Fibroblast of mammary gland (primary cell): ENCODE results near the gene ACYP2.
A peak's percentile ranks its signal among the peaks of the same experiment; 100 is the strongest.
"Not testable (repeated sequence)": the region's sequence is repeated elsewhere in the genome, so short reads cannot be mapped to it uniquely, and the experiment has no call there.

Source experiments
- DNase-seq: peaks from one replicate; pipeline ENCODE4 v3.0.0-alpha.2; 2010; ENCODE audit warnings: low read depth
- H3K4me3 ChIP-seq: 2 replicates; pipeline ENCODE4 v1.5.1; 2011; ENCODE audit warnings: low read depth, mild to moderate bottlenecking, low read length, moderate library complexity; ENCODE audit not compliant: control insufficient read depth
- TF ChIP-seq, protein P1 (sequence below): conservative IDR thresholded peaks from 2 replicates; pipeline ENCODE4 v1.5.1; 2011; ENCODE audit warnings: low read depth, low read length, inconsistent platforms; ENCODE audit not compliant: control insufficient read depth, insufficient read depth

ACYP2 gene

DNA sequence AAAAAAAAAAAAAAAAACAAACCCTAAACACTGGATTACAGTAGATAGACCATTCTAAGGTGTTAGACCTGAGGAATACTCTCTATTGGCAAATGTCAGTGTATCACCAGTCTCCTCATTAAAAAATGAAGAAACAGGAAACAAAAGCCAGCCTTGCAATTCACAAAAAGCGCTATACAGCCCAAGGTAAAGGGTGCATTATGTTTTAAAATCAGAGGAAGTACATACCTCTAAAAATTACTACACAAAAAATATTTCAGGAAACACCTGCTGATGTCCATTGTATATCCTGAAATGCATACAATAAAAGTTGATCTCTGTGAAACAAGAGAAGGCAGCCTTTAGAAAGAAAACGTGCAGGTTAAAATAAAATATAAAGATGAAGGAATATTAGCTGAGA, 195.5 kb downstream of the ACYP2 start:
- TF ChIP-seq, protein P1, sequence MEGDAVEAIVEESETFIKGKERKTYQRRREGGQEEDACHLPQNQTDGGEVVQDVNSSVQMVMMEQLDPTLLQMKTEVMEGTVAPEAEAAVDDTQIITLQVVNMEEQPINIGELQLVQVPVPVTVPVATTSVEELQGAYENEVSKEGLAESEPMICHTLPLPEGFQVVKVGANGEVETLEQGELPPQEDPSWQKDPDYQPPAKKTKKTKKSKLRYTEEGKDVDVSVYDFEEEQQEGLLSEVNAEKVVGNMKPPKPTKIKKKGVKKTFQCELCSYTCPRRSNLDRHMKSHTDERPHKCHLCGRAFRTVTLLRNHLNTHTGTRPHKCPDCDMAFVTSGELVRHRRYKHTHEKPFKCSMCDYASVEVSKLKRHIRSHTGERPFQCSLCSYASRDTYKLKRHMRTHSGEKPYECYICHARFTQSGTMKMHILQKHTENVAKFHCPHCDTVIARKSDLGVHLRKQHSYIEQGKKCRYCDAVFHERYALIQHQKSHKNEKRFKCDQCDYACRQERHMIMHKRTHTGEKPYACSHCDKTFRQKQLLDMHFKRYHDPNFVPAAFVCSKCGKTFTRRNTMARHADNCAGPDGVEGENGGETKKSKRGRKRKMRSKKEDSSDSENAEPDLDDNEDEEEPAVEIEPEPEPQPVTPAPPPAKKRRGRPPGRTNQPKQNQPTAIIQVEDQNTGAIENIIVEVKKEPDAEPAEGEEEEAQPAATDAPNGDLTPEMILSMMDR, result no peak
- no peak overlapping the region for H3K4me3 ChIP-seq
- no peak for DNase-seq

GRCh38 chr2:54313147-54313546, 197.7 kb downstream of the ACYP2 start:
- DNase-seq, result no peak
- H3K4me3 ChIP-seq, result no peak overlapping the region
- TF ChIP-seq, protein P1, result no peak

DNA sequence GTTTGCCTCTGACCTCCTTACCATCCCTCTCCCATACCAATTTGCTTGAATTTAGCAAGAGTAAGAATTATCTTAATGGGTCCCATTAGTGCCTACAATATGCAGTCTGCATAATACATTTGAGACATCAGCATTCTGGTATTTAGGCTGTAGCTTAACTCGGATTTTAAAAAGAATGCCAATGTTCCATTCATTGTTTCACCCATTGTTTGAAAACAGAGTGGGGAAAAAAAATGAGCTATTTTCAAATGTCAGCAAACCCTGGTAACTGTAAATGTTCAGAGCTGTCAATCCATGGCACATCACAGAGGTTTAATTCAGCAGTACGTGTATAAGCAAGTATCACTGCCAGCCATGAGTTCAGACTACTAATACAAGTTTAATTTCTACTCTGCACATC, 202.6 kb downstream of the ACYP2 start:
- no peak for DNase-seq
- TF ChIP-seq, protein P1, result no peak
- no peak overlapping the region for H3K4me3 ChIP-seq

DNA sequence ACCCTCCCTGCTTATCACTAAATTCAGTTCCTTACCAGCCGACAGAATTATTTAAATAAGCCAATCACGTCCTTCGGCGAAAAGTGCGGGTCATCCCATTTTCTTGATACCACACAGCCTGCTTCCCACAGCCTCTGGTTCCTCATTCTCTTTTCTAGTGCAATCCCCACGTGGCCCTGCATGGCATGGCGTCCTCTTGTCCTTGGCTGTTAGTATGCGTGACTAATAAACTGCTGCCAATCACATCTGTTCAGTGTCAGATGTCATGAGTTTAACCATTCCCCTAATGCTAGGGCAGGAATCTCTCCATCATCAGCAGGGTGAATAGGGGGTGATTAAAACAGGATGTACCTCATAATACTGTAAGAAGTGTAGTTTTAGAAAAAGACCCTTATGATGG, 203.4 kb downstream of the ACYP2 start:
- TF ChIP-seq, protein P1, result no peak
- no peak for DNase-seq
- H3K4me3 ChIP-seq, result no peak overlapping the region

DNA sequence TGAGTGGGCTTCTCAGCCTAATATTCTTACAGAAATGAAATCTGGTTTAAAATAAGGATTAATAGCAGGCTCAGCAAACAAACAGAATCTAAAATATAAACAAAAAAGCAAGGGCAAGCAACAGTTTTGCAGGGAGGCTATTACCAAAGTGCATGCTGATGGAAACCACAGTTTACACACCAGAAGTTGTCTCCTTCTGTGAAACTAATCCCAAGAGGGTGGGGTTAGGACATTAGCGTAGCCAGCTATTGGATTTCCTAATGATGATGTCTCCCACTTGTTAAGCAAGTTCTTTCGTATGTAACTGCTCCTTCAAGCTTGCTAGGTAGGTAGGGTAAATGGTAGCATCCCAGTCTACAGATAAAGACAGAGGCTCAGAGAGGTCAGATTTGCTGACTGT, 205.6 kb downstream of the ACYP2 start:
- TF ChIP-seq, protein P1, result no peak
- DNase-seq, result peak; percentile 41
- no peak overlapping the region for H3K4me3 ChIP-seq

DNA sequence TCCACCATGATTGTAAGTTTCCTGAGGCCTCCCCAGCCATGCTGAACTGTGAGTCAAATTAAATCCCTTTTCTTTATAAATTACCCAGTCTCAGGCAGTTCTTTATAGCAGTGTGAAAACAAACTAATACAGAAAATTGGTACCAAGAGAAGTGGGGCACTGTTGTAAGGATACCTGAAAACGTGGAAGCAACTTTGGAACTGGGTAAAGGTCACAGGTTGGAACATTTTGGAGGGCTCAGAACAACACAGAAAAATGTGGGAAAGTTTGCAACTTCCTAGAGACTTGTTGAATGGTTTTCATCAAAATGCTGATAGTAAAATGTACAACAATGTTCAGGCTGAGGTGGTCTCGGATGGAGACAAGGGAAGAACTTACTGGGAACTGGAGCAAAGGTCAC, 209.1 kb downstream of the ACYP2 start:
- DNase-seq, H3K4me3 ChIP-seq: not testable (repeated sequence)

- TF ChIP-seq, protein P1, result no peak
- H3K4me3 ChIP-seq, result no peak overlapping the region
- DNase-seq, result no peak
These were observed 209.7 kb downstream of the ACYP2 start for GRCh38 chr2:54325148-54325547.
